HTR-8/SVneo (cell line): Measurements from ENCODE around the gene FZD10.

Experiments
- DNase-seq: peaks from one replicate; pipeline ENCODE4 v3.0.0; 2011; ENCODE audit warnings: low spot score, mixed read lengths; ENCODE audit not compliant: insufficient read length
- FAIRE-seq: peaks from 2 replicates; lab custom pipeline; 2011; peaks lifted over from hg19 to GRCh38; lab: Jason Lieb, UNC

The FZD10 gene

GRCh38 chr12:130162267-130162666 is at the start of gene FZD10:
Gene FZD10 (plus strand): TSS chr12:130162464. CDS start chr12:130162943, 479 bp downstream.
- FAIRE-seq (no peak), DNase-seq (no peak)

GRCh38 chr12:130114952-130115351 is 47.3 kb upstream of the FZD10 start:
- no peak for FAIRE-seq
- DNase-seq = no peak

DNA sequence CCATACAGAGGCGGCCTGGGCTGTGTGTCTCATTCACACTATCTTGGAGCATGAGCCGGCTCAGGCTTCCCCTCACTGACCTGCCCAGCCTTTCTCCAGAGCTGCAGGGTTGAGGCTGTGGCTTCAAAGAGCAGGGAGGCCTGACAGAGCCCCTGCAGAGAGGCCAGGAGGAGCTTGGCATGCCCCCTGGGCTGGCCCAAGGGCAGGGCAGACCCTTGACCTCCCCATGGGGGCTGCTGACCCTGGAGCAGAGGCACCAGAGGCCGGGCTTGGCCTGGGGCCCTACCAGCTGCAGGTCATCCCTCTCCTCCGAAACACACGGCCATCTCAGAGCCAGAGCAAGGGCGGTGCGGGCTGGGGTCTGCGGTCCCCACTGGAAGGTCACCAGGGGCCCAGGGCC is 46.6 kb upstream of the FZD10 start:
- FAIRE-seq (no peak), DNase-seq (no peak)

GRCh38 chr12:130116791-130117190 is 45.5 kb upstream of the FZD10 start:
- FAIRE-seq (no peak), DNase-seq (no peak)

DNA sequence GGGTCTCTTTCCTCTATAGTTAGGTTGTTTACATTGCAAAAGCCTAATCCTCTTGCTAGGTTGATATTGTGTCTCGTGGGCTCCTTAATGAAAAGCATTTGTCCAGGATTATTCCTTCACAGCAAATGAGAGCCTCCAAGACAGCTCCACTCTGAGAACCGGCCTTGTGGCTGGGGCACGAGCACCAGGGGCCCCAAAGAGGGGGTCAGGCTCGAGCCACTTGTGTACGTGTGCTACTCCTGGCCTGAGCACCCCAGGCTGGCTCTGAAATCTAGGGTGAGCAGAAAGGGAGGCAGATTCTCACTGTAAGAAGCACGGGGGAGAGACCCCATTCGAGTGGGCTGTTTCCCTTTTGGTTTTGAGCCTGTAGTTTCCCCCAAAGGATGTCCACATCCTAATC is 45.0 kb upstream of the FZD10 start:
- DNase-seq (no peak), FAIRE-seq (no peak)

DNA sequence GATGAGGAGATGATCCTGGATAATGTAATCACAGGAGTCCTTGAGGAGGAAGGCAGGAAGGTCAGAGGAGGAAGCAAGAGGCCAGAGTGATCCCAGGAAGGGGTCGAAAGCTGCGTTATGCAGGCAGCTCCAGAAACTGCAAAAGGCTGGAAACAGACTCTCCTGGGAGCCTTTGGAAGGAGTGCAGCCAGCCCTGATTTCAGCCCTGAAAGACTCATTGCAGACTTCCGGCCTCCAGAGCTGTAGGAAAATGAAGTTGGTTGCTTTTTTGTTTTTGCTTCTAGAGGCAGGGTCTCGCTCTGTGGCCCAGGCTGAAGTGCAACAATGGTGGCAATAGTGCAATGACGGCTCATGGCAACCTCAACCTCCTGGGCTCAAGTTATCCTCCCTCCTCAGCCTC is 44.6 kb upstream of the FZD10 start:
- DNase-seq = no peak
- no peak for FAIRE-seq

- FAIRE-seq = no peak
- no peak for DNase-seq
These were observed 44.1 kb upstream of the FZD10 start for GRCh38 chr12:130118181-130118580.

DNA sequence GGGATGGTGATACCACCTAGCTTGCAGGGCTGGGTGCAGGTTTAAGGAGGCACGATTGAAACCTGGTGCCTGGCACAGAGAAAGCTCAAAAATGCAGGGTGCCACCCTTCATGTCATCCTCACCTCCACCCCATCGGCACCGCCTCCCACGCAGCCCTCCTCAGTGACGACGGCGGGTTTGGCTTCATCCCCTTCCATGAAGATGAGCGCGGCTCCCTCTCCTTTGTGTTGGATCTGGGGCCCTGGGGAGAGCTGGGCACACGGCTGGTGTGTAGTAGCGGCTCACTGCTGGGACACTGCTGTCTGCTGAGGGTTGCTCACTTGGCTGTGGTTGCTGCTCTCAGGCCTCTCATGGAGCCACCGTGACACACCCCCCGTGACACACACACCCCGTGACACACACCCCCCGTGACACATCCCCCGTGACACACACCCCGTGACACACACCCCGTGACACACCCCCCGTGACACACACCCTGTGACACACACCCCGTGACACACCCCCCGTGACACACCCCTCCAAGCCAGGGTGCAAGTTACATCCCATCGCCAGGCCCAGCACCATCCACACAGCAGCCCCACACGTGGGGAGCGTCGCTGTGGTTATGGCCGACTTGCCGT is 42.9 kb upstream of the FZD10 start:
- FAIRE-seq = no peak
- no peak for DNase-seq

DNA sequence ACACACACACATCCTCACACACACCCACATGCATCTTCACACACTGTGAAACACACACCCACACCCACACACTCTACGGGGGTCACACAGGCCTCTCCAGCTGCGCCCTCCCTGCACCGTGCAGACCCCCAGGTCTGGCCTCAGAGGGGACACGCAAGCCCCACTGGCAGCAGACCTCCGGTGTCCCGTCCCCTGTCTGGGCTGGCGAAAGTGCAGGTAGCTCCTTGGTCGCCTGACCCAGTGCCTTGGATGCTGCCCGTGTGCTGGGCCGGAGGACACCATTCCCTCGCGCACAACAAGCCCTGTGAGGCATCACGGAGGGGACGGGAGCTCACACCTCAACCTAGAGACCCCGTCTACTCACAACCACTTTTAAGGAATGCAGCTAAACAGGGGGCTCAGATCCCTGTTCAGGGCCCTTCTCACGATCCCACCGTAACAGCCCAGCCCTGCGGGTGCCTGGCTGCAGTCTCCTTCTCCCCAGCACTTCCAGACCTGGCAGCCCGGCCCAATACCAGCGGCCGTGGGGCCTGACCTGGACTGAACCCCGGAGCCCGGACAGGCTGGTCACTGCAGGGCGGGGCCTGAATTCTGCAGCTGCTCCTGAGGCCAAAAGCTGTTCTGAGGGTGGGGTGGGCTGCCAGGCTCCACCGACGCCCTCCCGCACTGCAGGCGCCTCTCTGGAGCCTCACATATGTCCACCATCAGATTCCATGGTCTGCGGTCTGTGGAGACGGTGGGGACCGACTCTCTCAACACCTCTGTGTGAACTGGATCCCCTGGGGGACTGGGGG is 42.1 kb upstream of the FZD10 start:
- no peak for FAIRE-seq

GRCh38 chr12:130121226-130122000 is 40.9 kb upstream of the FZD10 start:
- no peak for FAIRE-seq

More for the DNA sequence above, 42.1 kb upstream of the FZD10 start:
- DNase-seq = no peak

GRCh38 chr12:130122356-130122755 is 39.9 kb upstream of the FZD10 start:
- no peak for DNase-seq
- FAIRE-seq = no peak

More at GRCh38 chr12:130121226-130122000, 40.9 kb upstream of the FZD10 start:
- no peak for DNase-seq

- no peak for FAIRE-seq
- no peak for DNase-seq
These were observed 38.2 kb upstream of the FZD10 start for GRCh38 chr12:130124106-130124505.

GRCh38 chr12:130124605-130125244 is 37.5 kb upstream of the FZD10 start:
- DNase-seq (no peak), FAIRE-seq (no peak)

GRCh38 chr12:130126023-130126432 is 36.2 kb upstream of the FZD10 start:
- FAIRE-seq (no peak), DNase-seq (no peak)

DNA sequence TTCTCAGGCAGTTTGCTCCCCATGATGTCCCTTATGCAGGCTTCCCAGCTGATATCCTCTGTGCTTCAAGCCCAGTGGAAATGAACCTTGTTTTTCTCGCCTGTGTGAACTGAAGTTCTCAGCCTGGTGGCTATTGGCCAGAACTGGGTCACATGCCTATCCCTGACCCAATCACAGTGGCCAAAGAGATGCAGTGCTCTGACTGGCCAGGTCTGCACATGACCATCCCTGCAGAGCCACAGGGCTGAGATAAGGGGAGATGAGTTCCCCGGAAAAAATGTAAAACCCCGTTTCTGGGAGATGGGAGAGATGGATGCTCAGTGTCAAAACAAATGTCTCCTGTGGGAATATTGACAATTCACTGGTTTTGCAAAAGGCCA is 34.7 kb upstream of the FZD10 start:
- FAIRE-seq (no peak), DNase-seq (no peak)

GRCh38 chr12:130127912-130128789 is 34.1 kb upstream of the FZD10 start:
- FAIRE-seq = no peak
- no peak for DNase-seq

DNA sequence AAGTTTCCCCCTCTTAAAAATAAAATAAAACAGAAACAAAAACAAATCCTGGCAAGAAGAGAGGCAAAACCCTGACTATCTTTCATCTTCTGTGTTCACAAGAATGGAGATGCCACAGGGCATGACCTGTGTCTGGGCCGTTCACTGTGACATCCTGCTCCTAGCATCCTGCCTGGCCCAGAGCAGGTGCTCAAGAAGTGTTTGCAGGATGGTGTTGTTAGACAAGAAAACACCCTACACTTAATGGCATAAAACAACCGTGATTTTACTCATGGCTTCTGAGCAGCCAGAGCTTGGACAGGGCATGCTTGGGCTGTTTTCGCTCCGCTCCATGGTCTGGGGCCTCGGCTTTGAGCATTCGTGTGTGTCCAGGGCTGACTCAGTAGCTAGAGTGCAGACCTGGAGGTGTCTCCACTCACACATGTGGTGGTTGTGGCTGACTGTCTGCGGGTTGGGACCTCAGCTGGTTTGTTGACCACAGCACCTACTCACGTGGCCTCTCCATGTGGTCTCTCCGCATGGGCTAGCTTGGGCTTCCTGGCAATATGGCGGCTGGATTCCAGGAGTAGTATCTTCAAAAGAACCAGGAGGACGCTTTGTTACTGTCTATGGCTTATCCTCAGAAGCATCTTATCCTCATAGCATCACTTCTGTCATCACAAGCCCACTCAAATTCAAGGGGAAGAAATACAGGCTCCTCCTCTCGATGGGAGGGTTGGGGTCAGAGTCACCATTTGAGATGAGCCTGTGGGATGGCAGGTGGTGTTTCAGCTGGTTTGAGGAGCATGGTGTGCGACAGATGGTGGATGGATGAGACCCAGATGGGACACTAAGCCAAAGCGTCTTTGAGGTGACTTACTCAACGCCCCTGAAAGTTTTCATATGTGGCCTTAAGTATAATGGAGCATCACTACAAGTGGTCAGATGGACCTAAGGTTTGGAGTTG is 33.2 kb upstream of the FZD10 start:
- no peak for DNase-seq
- FAIRE-seq = no peak

GRCh38 chr12:130130346-130130745 is 31.9 kb upstream of the FZD10 start:
- DNase-seq = no peak
- FAIRE-seq = no peak

DNA sequence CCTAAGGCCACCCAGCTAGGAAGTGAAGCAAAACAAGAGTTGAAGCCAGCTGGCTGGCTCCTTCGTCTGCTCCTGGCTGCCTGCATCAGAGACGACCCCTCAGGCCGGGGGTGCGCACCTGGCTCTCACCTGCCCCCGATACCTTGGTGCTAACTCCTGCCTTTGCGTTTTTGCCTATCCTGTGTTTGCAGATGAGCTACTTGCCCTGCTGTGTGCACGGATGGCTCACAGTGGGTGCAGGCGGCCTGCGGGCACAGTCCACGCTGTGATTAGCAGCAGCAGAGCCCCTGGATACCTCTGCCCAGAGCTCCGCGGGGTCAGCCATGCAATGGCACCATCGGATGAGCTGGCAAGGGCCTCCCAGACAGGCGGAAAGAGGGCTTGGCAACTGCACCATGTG is 31.2 kb upstream of the FZD10 start:
- FAIRE-seq = no peak

More for the DNA sequence above, 31.2 kb upstream of the FZD10 start:
- DNase-seq = no peak
